ENCODE measurements around the gene POP5. TPM values are rescaled to one million over a fixed set of nuclear protein-coding genes. Genes with fewer than 3 reads are reported as not detected.

Gene POP5
- total RNA-seq, 2 experiments from 2014 or later = 60.0 to 61.9 TPM

GRCh38 chr12:120598674-120599463 is 17.7 kb upstream of the POP5 start:
- no peak overlapping the region for H3K27ac Mint-ChIP-seq
- H3K27me3 Mint-ChIP-seq = peaks cover 4% of the 10 kb centered on the region
- H3K36me3 Mint-ChIP-seq = no peaks in the 10 kb centered on the region
- H3K4me1 Mint-ChIP-seq = no peaks in the 10 kb centered on the region
- no peaks in the 10 kb centered on the region for H3K9me3 Mint-ChIP-seq
- no peak overlapping the region for H3K4me3 Mint-ChIP-seq
- no peak for DNase-seq

DNA sequence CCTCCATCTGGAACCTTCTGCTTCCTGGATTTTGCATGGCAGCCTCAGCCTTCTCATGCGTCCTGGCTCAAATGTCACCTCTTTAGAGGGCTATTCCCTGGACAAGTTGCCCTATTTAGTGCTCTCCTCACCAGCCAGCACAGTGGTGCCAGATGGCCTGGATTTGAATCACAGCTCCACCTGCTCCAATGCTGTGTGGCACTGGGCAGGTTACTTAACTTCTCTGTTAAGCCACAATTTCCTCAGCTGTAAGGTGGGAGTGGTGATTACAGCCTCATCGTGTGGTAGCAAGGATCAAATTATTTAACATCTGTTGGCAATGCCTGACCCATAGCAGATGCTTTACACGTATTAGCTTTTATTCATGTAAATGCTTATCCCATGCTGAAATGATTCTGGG is 16.7 kb upstream of the POP5 start:
- Mint-ChIP-seq H3K36me3 (no peaks in the 10 kb centered on the region), H3K27me3 (peaks cover 4% of the 10 kb centered on the region), H3K4me1 (no peaks in the 10 kb centered on the region), H3K27ac (no peak overlapping the region), H3K4me3 (no peak overlapping the region), H3K9me3 (no peaks in the 10 kb centered on the region)
- DNase-seq = no peak

- Mint-ChIP-seq H3K27ac (no peak overlapping the region), H3K4me1 (no peaks in the 10 kb centered on the region), H3K9me3 (no peaks in the 10 kb centered on the region), H3K4me3 (no peak overlapping the region), H3K36me3 (no peaks in the 10 kb centered on the region), H3K27me3 (no peaks in the 10 kb centered on the region)
- DNase-seq = no peak
Observed at GRCh38 chr12:120596901-120597300, 15.7 kb upstream of the POP5 start.

GRCh38 chr12:120592121-120593049 is 11.2 kb upstream of the POP5 start:
- no peak for DNase-seq
- Mint-ChIP-seq H3K9me3 (no peaks in the 10 kb centered on the region), H3K27me3 (no peaks in the 10 kb centered on the region), H3K27ac (no peak overlapping the region), H3K36me3 (no peaks in the 10 kb centered on the region), H3K4me1 (no peaks in the 10 kb centered on the region), H3K4me3 (no peak overlapping the region)

DNA sequence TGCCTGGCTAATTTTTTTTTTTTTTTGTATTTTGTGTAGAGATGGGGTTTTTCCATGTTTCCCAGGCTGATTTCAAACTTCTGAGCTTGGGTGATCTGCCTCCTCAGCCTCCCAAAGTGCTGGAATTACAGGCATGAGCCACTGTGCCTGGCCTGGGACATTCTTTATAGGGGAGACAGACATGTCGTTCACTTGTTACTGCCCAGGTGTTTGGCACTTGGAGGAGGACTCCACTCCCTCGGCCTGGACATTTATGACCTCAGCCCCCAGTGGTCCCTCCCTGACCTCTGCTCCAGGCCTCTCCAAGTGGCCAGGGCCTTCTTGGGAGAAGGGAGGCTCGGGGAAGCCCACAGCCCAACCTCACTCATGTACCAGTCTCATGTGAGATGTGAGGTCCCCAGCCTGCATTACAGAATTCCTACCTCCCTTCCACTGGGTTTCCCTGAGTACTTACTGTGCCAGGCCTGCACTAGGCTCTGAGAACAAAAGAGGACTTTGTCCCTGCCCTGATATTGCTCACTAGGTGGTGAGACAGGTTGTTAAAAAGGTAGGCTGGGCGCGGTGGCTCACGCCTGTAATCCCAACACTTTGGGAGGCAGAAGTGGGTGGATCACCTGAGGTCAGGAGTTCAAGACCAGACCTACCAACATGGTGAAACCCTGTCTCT is 9.7 kb upstream of the POP5 start:
- Mint-ChIP-seq H3K27me3 (no peaks in the 10 kb centered on the region), H3K27ac (no peak overlapping the region), H3K4me3 (no peak overlapping the region), H3K4me1 (no peaks in the 10 kb centered on the region), H3K36me3 (no peaks in the 10 kb centered on the region), H3K9me3 (no peaks in the 10 kb centered on the region)
- no peak for DNase-seq

- no peaks in the 10 kb centered on the region for H3K36me3 Mint-ChIP-seq
- H3K4me1 Mint-ChIP-seq = no peaks in the 10 kb centered on the region
- no peak for DNase-seq
- H3K27me3 Mint-ChIP-seq = peaks cover 4% of the 10 kb centered on the region
- no peak overlapping the region for H3K4me3 Mint-ChIP-seq
- H3K9me3 Mint-ChIP-seq = no peaks in the 10 kb centered on the region
- no peak overlapping the region for H3K27ac Mint-ChIP-seq
Observed at GRCh38 chr12:120588948-120589930, 8.0 kb upstream of the POP5 start.

- Mint-ChIP-seq H3K4me1 (peaks cover 6% of the 10 kb centered on the region), H3K27ac (no peak overlapping the region), H3K27me3 (peaks cover 10% of the 10 kb centered on the region), H3K4me3 (no peak overlapping the region), H3K9me3 (no peaks in the 10 kb centered on the region), H3K36me3 (no peaks in the 10 kb centered on the region)
- no peak for DNase-seq
Observed at GRCh38 chr12:120588371-120588770, 7.2 kb upstream of the POP5 start.

DNA sequence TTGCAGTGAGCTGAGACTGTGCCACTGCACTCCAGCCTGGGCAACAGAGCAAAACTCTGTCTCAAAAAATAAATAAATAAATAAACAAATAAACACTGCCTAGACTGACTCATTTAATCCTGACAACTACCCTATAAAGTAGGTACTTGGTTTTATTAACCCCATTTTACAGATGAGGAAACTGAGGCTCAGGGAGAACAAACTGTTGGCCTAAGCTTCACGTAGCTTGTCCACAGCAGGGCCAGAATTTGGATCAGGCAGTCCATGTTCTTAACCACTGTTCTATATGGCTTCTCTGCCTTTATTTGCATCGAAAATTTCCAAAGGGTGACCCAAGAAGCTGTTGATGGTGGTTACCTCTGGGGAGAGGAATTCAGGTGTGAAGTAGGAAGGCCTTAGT is 5.7 kb upstream of the POP5 start:
- no peaks in the 10 kb centered on the region for H3K36me3 Mint-ChIP-seq
- no peak overlapping the region for H3K27ac Mint-ChIP-seq
- H3K4me1 Mint-ChIP-seq = peaks cover 13% of the 10 kb centered on the region
- peaks cover 13% of the 10 kb centered on the region for H3K27me3 Mint-ChIP-seq
- no peaks in the 10 kb centered on the region for H3K9me3 Mint-ChIP-seq
- no peak overlapping the region for H3K4me3 Mint-ChIP-seq
- DNase-seq = no peak

DNA sequence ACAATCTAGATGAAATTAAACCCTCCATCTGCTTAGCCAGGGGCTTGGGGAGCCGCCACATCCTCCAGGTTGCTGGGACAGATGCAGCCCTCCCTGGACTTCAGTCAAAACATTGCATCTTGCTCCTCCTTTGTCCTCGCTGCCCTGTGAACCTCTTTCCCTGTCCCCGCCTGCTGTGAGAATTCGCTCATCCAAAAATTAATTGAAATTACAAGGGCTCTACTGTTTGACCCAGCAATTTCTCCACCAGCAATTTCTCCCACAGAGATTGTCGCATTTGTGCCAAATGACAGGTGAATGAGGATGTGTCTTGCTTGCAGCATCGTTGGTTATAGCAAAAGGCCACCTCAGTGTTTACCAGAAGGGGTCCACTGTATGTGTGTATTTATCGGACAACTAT is 5.0 kb upstream of the POP5 start:
- no peak overlapping the region for H3K4me3 Mint-ChIP-seq
- H3K27me3 Mint-ChIP-seq = peaks cover 13% of the 10 kb centered on the region
- no peak for DNase-seq
- peaks cover 18% of the 10 kb centered on the region for H3K4me1 Mint-ChIP-seq
- no peaks in the 10 kb centered on the region for H3K9me3 Mint-ChIP-seq
- no peak overlapping the region for H3K27ac Mint-ChIP-seq
- no peaks in the 10 kb centered on the region for H3K36me3 Mint-ChIP-seq

DNA sequence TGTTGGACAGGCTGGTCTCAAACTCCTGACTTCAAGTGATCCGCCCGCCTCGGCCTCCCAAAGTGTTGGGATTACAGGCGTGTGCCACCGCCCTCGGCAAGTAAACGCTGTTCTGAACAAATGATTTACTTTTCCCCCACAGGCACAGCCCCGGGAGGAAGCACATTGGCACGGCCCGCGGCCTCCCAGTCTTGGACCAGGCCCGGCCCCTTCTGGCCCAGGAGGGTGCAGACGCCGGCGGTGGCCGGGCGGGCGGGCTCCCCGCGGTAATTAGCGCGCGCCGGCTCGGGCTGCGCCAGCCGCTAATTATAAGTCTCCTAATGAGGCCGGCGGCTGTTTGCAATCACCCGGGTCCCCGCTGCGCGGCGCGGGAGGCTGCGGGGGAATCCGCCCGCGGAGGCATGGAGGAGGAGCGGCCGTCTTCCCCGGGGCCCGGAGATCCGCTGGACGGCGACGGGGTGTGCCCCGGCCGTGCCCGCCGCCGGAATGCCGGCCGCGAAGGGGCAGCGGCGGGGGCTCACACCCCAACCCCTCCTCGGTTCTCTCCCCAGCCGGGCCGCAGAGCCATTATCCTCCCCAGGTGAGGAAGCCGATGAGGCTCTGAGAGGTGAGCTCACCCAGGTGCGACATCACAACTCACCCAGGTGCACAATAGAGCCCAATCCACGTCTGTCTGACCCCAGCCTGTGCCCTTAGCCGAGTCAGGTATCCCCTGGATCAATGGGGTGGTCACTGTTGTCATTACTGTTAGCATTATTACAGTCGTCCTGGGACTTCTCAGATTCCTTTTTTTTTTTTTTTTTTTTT is 3.3 kb upstream of the POP5 start:
- DNase-seq = peak; percentile 65
- Mint-ChIP-seq H3K4me1 (peaks cover 29% of the 10 kb centered on the region), H3K27ac (no peak overlapping the region), H3K4me3 (peak overlapping the region; percentile 47), H3K27me3 (peaks cover 13% of the 10 kb centered on the region), H3K36me3 (peaks cover 3% of the 10 kb centered on the region), H3K9me3 (no peaks in the 10 kb centered on the region)

GRCh38 chr12:120583478-120584030 is 2.4 kb upstream of the POP5 start:
- Mint-ChIP-seq H3K27ac (no peak overlapping the region), H3K4me3 (peak overlapping the region; percentile 69), H3K27me3 (peaks cover 13% of the 10 kb centered on the region), H3K36me3 (peaks cover 8% of the 10 kb centered on the region), H3K9me3 (no peaks in the 10 kb centered on the region), H3K4me1 (peaks cover 34% of the 10 kb centered on the region)
- DNase-seq = peak; percentile 82

- Mint-ChIP-seq H3K36me3 (peaks cover 10% of the 10 kb centered on the region), H3K4me3 (peak overlapping the region; percentile 89), H3K9me3 (no peaks in the 10 kb centered on the region), H3K27ac (peak overlapping the region; percentile 82), H3K4me1 (peaks cover 34% of the 10 kb centered on the region), H3K27me3 (peaks cover 13% of the 10 kb centered on the region)
- no peak for DNase-seq
Observed at GRCh38 chr12:120581998-120582397, 796 bp upstream of the POP5 start.

DNA sequence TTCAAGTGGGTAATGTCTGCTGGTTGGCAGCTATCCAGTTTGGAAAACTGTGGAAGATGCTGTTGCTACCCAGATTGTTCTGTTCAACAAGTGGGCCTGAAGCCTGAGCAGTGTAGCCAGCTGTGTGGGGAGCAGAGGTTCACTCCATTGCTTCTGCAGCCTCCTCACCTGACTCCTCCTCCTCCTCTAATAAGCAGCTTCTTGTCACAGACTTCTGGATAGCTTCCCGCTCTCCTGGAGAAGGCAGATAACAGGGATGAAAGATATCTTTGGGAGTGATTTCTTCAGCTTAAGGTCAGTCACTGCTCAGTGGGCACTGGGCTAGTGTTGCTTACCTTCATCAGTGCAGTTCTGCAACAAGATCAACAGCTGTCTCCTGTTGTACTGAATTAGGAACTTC is 2.0 kb downstream of the POP5 start:
- Mint-ChIP-seq H3K27me3 (peaks cover 9% of the 10 kb centered on the region), H3K9me3 (no peaks in the 10 kb centered on the region), H3K27ac (peak overlapping the region; percentile 21), H3K4me3 (no peak overlapping the region), H3K4me1 (peaks cover 34% of the 10 kb centered on the region), H3K36me3 (peaks cover 12% of the 10 kb centered on the region)
- no peak for DNase-seq
